Neural progenitor cell (in vitro differentiated cells): ENCODE measurements around the gene ATG13.
A peak's percentile ranks its signal among the peaks of the same experiment; 100 is the strongest.

Experiments
- EZH2 ChIP-seq: fragments of 200-600 bp; sonication (generic); IDR thresholded peaks from 2 replicates; pipeline ENCODE4 v1.6.1; 2017; ENCODE audit warnings: antibody characterized with exemption, mild to moderate bottlenecking, moderate library complexity
- EZH2phosphoT487 ChIP-seq: fragments of 200-600 bp; sonication (generic); IDR thresholded peaks from 2 replicates; pipeline ENCODE4 v1.6.1; 2017; ENCODE audit warnings: antibody characterized with exemption
- TF ChIP-seq, protein P1 (sequence below): fragments of 200-600 bp; sonication (generic); IDR thresholded peaks from 2 replicates; pipeline ENCODE4 v1.5.1; 2017; ENCODE audit warnings: antibody characterized with exemption, mild to moderate bottlenecking

DNA sequence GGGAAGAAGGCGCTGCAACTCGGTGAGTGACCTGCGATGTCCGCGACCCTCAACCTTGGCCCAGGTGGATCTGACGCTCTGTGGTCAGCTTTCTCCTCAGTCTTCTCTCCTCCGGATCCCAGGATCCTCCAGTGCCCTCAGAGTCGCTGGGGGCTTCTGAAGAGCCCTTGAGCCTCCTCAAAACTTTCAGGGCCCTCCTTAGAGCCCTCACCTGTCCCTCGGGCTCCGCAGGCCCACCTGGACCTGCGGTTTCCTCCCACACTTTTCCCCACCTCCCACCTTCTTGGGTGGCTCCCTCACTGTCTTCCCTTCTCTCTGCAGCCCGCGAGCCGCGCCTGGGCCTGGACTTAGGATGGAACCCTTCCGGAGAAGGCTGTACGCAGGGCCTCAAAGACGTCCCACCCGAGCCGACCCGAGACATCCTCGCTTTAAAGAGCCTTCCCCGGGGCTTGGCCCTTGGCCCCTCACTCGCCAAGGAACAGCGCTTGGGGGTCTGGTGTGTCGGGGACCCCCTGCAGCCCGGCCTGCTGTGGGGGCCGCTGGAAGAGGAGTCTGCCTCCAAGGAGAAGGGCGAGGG is 83.8 kb downstream of the ATG13 start:
- TF ChIP-seq, protein P1, sequence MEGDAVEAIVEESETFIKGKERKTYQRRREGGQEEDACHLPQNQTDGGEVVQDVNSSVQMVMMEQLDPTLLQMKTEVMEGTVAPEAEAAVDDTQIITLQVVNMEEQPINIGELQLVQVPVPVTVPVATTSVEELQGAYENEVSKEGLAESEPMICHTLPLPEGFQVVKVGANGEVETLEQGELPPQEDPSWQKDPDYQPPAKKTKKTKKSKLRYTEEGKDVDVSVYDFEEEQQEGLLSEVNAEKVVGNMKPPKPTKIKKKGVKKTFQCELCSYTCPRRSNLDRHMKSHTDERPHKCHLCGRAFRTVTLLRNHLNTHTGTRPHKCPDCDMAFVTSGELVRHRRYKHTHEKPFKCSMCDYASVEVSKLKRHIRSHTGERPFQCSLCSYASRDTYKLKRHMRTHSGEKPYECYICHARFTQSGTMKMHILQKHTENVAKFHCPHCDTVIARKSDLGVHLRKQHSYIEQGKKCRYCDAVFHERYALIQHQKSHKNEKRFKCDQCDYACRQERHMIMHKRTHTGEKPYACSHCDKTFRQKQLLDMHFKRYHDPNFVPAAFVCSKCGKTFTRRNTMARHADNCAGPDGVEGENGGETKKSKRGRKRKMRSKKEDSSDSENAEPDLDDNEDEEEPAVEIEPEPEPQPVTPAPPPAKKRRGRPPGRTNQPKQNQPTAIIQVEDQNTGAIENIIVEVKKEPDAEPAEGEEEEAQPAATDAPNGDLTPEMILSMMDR, result no peak
- TF ChIP-seq EZH2 (peak; percentile 8), EZH2phosphoT487 (no peak)
